Effector memory CD8-positive, alpha-beta T cell (primary cell): Measurements from ENCODE around the gene RRP12.
"Not testable (repeated sequence)": the region's sequence is repeated elsewhere in the genome, so short reads cannot be mapped to it uniquely, and the experiment has no call there.

ENCODE experiments used
- ATAC-seq: fragments of 150-1000 bp; cut with Tn5 transposase; replicated peaks from 2 replicates; pipeline ENCODE4 v1.10.0; 2021; ENCODE audit warnings: mild to moderate bottlenecking, moderate library complexity
- DNase-seq, 3 experiments: peaks; one replicate each; pipeline ENCODE4 v3.0.0; 2021
- H3K27ac Mint-ChIP-seq, 2 donors: one replicate each; pipeline ENCODE4 v1.8.0; 2022; ENCODE audit warnings: mild to moderate bottlenecking in 2 of 2, mixed read lengths in 2 of 2, moderate library complexity in 2 of 2
- H3K27me3 Mint-ChIP-seq, 2 donors: one replicate each; pipeline ENCODE4 v1.8.0; 2022; ENCODE audit warnings: mixed read lengths in 2 of 2
- H3K36me3 Mint-ChIP-seq: one replicate; pipeline ENCODE4 v1.8.0; 2022; ENCODE audit warnings: mild to moderate bottlenecking, moderate library complexity, mixed read lengths; ENCODE audit not compliant: insufficient read depth
- H3K4me1 Mint-ChIP-seq, 2 donors: one replicate each; pipeline ENCODE4 v1.8.0; 2022; ENCODE audit warnings: low read depth in 2 of 2, mixed read lengths in 2 of 2
- H3K4me3 Mint-ChIP-seq, 2 donors: one replicate each; pipeline ENCODE4 v1.8.0; 2022; ENCODE audit warnings: mild to moderate bottlenecking in 2 of 2, mixed read lengths in 2 of 2, moderate library complexity in 2 of 2
- H3K9me3 Mint-ChIP-seq, 2 donors: one replicate each; pipeline ENCODE4 v1.8.0; 2022; ENCODE audit warnings: mixed read lengths in 2 of 2

The RRP12 gene

GRCh38 chr10:97355571-97355975, 45.6 kb downstream of the RRP12 start:
- H3K9me3 Mint-ChIP-seq, result no peaks in the 10 kb centered on the region
- H3K4me1 Mint-ChIP-seq, result peaks cover 8 to 11% of the 10 kb centered on the region in 2 donors
- no peak for ATAC-seq
- peak in 1 of 3 experiments; percentile 17 for DNase-seq
- peak overlapping the region in 1 of 2 donors; percentile 25 for H3K4me3 Mint-ChIP-seq
- H3K27ac Mint-ChIP-seq, result peak overlapping the region; percentile 60 to 78
- H3K27me3 Mint-ChIP-seq, result no peaks in the 10 kb centered on the region
- H3K36me3 Mint-ChIP-seq, result peaks cover 10% of the 10 kb centered on the region

DNA sequence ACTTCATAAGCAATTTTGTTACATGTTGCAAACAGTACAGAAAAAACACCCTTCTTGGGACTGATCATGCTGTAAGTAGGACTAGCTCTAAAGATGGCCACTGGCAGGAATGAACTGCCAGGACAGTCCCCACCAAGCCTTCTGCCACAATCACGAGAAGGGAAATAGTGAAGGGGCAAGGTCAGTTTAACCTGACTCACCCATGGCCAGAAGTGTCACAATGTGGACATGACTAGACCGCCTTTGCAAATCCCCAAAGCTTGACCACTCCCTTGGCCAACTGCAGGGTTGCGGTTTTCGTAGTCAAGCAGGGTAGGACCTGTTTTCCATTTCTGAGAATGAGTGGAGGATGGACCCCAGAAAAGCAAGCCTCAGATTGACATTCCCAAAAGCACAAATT, 47.2 kb downstream of the RRP12 start:
- no peak overlapping the region for H3K4me3 Mint-ChIP-seq
- H3K27ac Mint-ChIP-seq, result peak overlapping the region in 1 of 2 donors; percentile 23
- DNase-seq, result no peak
- no peaks in the 10 kb centered on the region for H3K9me3 Mint-ChIP-seq
- peaks cover 6% of the 10 kb centered on the region for H3K36me3 Mint-ChIP-seq
- ATAC-seq, result no peak
- no peaks in the 10 kb centered on the region for H3K27me3 Mint-ChIP-seq
- peaks cover 8 to 11% of the 10 kb centered on the region in 2 donors for H3K4me1 Mint-ChIP-seq

DNA sequence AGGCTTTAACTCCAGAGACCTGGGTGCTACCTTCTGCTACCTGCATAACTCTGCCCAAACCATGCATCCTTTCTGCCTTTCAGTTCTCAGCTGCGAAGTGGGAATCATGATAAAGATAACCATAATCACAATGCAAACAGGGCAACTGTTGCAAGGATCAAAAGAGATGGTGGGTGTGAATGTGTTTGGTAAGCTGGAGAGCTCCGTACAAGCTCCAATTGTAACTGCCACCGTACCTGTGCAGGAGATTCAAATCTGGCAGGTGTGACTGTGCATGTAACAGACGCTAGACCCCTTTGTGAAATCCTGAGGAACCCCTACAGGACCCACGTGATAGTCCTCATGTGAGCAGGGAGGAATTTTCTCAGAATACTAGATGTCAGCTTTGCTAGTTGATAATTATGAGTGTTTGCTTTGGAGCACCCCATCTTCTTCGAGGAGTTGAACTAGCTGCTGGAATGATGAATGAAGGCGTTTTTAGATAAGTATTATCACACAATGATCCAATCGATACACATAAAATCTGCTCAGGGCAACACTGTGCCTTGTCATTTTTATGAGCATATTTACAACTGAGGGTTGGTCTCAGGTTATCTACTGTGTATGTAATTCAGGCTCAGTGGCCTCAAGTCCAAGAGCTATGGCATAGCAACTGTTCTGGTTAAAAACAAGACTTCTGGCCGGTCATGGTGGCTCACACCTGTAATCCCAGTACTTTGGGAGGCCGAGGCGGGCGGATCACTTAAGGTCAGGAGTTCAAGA, 51.2 kb downstream of the RRP12 start:
- no peaks in the 10 kb centered on the region for H3K4me1 Mint-ChIP-seq
- ATAC-seq (no peak), DNase-seq (no peak)
- H3K27me3 Mint-ChIP-seq, result no peaks in the 10 kb centered on the region
- no peak overlapping the region for H3K4me3 Mint-ChIP-seq
- H3K9me3 Mint-ChIP-seq, result no peaks in the 10 kb centered on the region
- no peak overlapping the region for H3K27ac Mint-ChIP-seq
- H3K36me3 Mint-ChIP-seq, result peaks cover 10% of the 10 kb centered on the region

- ATAC-seq (no peak), DNase-seq (no peak)
- Mint-ChIP-seq H3K9me3 (no peaks in the 10 kb centered on the region), H3K36me3 (peaks cover 7% of the 10 kb centered on the region), H3K27me3 (no peaks in the 10 kb centered on the region), H3K4me3 (no peak overlapping the region), H3K4me1 (no peaks in the 10 kb centered on the region), H3K27ac (peak overlapping the region in 1 of 2 donors; percentile 77)
Observed at GRCh38 chr10:97347317-97347716, 53.8 kb downstream of the RRP12 start.

DNA sequence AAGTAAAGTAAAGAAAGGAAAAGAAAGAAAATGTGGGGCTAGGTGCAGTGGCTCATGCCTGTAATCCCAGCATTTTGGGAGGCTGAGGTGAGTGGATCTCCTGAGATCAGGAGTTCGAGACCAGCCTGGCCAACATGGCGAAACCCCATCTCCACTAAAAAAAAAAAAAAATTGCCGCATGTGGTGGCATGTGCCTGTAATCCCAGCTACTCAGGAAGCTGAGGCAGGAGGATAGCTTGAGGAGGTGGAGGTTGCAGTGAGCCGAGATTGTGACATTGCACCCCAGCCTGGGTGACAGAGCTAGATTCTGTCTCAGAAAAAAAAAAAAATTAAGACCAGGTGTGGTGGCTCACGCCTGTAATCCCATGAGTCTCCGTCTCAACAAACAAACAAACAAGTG, 57.5 kb downstream of the RRP12 start:
- H3K9me3 Mint-ChIP-seq, DNase-seq, H3K4me3 Mint-ChIP-seq, H3K36me3 Mint-ChIP-seq, H3K4me1 Mint-ChIP-seq, ATAC-seq, H3K27me3 Mint-ChIP-seq: not testable (repeated sequence)
- H3K27ac Mint-ChIP-seq, result peak overlapping the region in 1 of 2 donors; percentile 25

DNA sequence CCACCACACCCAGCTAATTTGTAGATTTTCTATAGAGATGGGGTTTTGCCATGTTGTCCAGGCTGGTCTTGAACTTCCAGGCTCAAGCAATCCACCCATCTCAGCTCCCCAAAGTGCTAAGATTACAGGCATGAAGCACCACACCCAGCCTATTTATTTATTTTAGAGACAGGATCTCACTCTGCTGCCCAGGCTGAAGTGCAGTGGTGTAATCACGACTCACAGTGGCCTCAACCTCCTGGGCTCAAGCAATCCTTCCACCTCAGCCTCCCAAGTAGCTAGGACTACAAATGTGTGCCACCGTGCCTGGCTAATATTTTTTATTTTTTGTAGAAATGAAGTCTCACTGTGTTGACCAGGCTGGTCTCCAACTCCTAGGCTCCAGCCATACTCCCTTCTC, 59.7 kb downstream of the RRP12 start:
- Mint-ChIP-seq H3K27ac (no peak overlapping the region), H3K4me1 (no peaks in the 10 kb centered on the region), H3K9me3 (no peaks in the 10 kb centered on the region), H3K4me3 (no peak overlapping the region), H3K27me3 (no peaks in the 10 kb centered on the region), H3K36me3 (no peaks in the 10 kb centered on the region)
- DNase-seq (no peak), ATAC-seq (no peak)

DNA sequence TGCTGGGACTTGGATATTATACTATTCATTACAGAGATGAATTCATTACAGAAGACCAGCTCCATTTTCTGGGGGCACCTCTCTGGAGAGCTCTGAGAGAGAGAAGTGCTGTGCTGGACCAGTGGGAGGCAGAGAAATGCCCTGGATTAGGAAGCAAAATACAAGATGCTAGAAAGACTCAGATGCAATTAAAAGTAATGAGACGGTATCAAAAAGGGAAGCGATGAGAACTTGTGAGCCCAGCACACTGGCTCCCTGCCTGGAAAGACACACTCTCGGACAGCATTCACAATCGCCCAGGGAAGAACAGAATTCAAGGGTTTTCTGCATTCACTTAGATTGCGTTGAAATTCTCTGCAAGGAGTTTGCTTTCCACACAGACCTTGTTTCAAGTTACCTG, 63.1 kb downstream of the RRP12 start:
- H3K36me3 Mint-ChIP-seq, result peaks cover 10% of the 10 kb centered on the region
- H3K27ac Mint-ChIP-seq, result no peak overlapping the region
- no peak for DNase-seq
- H3K27me3 Mint-ChIP-seq, result no peaks in the 10 kb centered on the region
- ATAC-seq, result no peak
- no peak overlapping the region for H3K4me3 Mint-ChIP-seq
- H3K4me1 Mint-ChIP-seq, result peaks cover 6% of the 10 kb centered on the region in 2 donors
- H3K9me3 Mint-ChIP-seq, result no peaks in the 10 kb centered on the region

- no peak for DNase-seq
- H3K27ac Mint-ChIP-seq, result no peak overlapping the region
Observed at GRCh38 chr10:97336942-97337831, 64.0 kb downstream of the RRP12 start.

GRCh38 chr10:97336446-97336845, 64.7 kb downstream of the RRP12 start:
- no peaks in the 10 kb centered on the region for H3K9me3 Mint-ChIP-seq

More at GRCh38 chr10:97336942-97337831, 64.0 kb downstream of the RRP12 start:
- ATAC-seq, result no peak
- no peak overlapping the region for H3K4me3 Mint-ChIP-seq
- no peaks in the 10 kb centered on the region for H3K9me3 Mint-ChIP-seq
- H3K27me3 Mint-ChIP-seq, result no peaks in the 10 kb centered on the region
- peaks cover 10% of the 10 kb centered on the region for H3K36me3 Mint-ChIP-seq
- H3K4me1 Mint-ChIP-seq, result peaks cover 14 to 15% of the 10 kb centered on the region in 2 donors

GRCh38 chr10:97336006-97336405, 65.1 kb downstream of the RRP12 start:
- ATAC-seq (no peak), DNase-seq (no peak)
- H3K4me3 Mint-ChIP-seq, result peak overlapping the region; percentile 67 to 68
- H3K9me3 Mint-ChIP-seq, result no peaks in the 10 kb centered on the region
- H3K4me1 Mint-ChIP-seq, result peaks cover 21 to 24% of the 10 kb centered on the region in 2 donors
- peak overlapping the region; percentile 87 to 88 for H3K27ac Mint-ChIP-seq
- H3K27me3 Mint-ChIP-seq, result no peaks in the 10 kb centered on the region
- H3K36me3 Mint-ChIP-seq, result peaks cover 16% of the 10 kb centered on the region

More at GRCh38 chr10:97336446-97336845, 64.7 kb downstream of the RRP12 start:
- peaks cover 16 to 19% of the 10 kb centered on the region in 2 donors for H3K4me1 Mint-ChIP-seq
- H3K27ac Mint-ChIP-seq, result no peak overlapping the region
- ATAC-seq (no peak), DNase-seq (no peak)
- no peak overlapping the region for H3K4me3 Mint-ChIP-seq
- peaks cover 12% of the 10 kb centered on the region for H3K36me3 Mint-ChIP-seq
- H3K27me3 Mint-ChIP-seq, result no peaks in the 10 kb centered on the region

DNA sequence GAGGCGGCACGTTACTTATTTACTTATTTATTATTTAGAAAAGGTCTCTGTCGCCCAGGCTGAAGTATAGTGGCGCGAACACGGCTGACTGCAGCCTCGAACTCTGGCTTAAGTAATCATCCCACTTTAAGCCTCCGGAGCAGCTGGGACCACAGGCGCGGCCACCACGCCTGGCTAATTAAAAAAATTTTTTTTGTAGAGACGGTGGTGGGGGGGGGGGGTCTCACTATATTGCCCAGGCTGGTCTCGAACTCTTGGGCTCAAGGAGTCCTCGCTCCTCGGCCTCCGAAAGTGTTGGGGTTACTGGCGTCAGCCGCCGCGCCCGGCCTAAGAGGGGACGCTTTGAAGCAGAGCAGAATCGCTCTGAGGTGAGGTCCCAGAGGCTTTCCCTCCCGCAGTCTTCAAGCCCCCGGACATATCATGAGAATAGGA, 65.9 kb downstream of the RRP12 start:
- peak overlapping the region; percentile 67 to 68 for H3K4me3 Mint-ChIP-seq
- ATAC-seq (peak; percentile 4), DNase-seq (no peak)
- H3K4me1 Mint-ChIP-seq, result peaks cover 23 to 27% of the 10 kb centered on the region in 2 donors
- peak overlapping the region; percentile 87 to 88 for H3K27ac Mint-ChIP-seq
- H3K9me3 Mint-ChIP-seq, result no peaks in the 10 kb centered on the region
- peaks cover 22% of the 10 kb centered on the region for H3K36me3 Mint-ChIP-seq
- no peaks in the 10 kb centered on the region for H3K27me3 Mint-ChIP-seq

DNA sequence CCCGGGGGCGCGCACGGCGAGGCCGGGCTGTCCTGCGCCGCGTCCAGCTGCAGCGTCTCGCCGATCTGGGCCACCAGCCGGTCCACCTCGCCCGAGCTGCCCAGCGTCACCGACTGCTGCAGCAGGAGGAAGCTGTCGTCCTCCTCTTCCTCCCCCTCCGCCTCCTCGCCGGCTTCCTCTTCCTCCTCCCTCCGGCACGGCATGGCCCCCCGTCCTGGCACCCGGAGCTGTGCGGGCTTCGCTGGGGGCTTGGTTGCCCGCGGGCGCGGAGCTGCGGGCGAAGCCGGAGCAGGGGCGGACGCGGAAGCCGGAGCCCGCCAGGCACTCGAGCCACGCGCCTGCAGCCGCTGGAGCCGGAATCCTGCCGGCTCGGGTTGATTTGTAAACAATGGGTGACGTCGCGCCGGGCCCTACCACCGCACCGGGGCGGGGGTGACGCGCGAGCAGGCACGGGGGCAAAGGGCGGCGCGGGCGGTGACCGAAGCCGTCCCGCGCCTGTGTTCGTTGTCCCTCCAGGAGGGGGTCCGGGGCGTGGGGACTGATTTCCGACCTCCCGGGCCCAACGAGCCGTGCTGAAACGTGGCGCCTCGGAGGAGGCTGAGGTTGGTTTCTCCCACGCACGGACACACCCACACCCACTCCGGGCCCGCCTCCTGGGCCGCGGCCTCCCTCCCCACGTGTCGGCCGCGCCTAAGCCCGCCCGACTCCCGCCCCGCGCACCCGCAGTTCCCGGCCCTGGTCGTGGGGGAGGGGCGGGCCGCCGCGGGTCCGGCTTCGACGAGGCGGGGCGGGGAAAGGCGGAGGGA, 66.6 kb downstream of the RRP12 start, which contains the start of gene FRAT2:
FRAT2 (minus strand) TSS at position 360 of the 806 bp plus-strand sequence; CDS start at position 203, 157 bp downstream.
- H3K36me3 Mint-ChIP-seq, result peaks cover 26% of the 10 kb centered on the region
- H3K4me1 Mint-ChIP-seq, result peaks cover 27 to 32% of the 10 kb centered on the region in 2 donors
- peak within 1 kb of the TSS; percentile 89 to 93 for H3K4me3 Mint-ChIP-seq
- ATAC-seq, result peak; percentile 86
- no peaks in the 10 kb centered on the region for H3K27me3 Mint-ChIP-seq
- H3K9me3 Mint-ChIP-seq, result no peaks in the 10 kb centered on the region
- H3K27ac Mint-ChIP-seq, result peak within 1 kb of the TSS; percentile 87 to 90
- DNase-seq, result peak; percentile 83 to 90 (median 85)
